Astrocyte (in vitro differentiated cells and primary cell): ENCODE data around the gene TPPP2. TPM values are rescaled to one million over a fixed set of nuclear protein-coding genes. Genes with fewer than 3 reads are reported as not detected.
A peak's percentile ranks its signal among the peaks of the same experiment; 100 is the strongest.

Experiments used
- DNase-seq: peaks from one replicate; pipeline ENCODE4 v3.0.0-alpha.2; 2010; ENCODE audit warnings: low read depth
- FAIRE-seq: peaks from 2 replicates; lab custom pipeline; 2011; peaks lifted over from hg19 to GRCh38; lab: Jason Lieb, UNC
- H2AFZ ChIP-seq: 2 replicates; pipeline ENCODE4 v1.6.0; 2012; ENCODE audit warnings: low read depth, low read length, inconsistent platforms
- H3K27ac ChIP-seq: 2 replicates; pipeline ENCODE4 v1.5.1; 2011; ENCODE audit warnings: low read depth, low read length, inconsistent platforms
- H3K27me3 ChIP-seq: 2 replicates; pipeline ENCODE4 v1.6.0; 2011; ENCODE audit warnings: low read length, inconsistent platforms; ENCODE audit not compliant: insufficient read depth
- H3K36me3 ChIP-seq: 2 replicates; pipeline ENCODE4 v1.5.1; 2011; ENCODE audit warnings: low read length, inconsistent platforms; ENCODE audit not compliant: insufficient read depth
- H3K4me1 ChIP-seq: 2 replicates; pipeline ENCODE4 v1.5.1; 2011; ENCODE audit warnings: low read length, inconsistent platforms; ENCODE audit not compliant: insufficient read depth
- H3K4me2 ChIP-seq: 2 replicates; pipeline ENCODE4 v1.6.0; 2012; ENCODE audit warnings: low read length, inconsistent platforms
- H3K4me3 ChIP-seq: 2 replicates; pipeline ENCODE4 v1.5.1; 2011; ENCODE audit warnings: low read depth, mild to moderate bottlenecking, low read length, inconsistent platforms; ENCODE audit not compliant: insufficient read depth
- H3K79me2 ChIP-seq: 2 replicates; pipeline ENCODE4 v1.6.0; 2012; ENCODE audit warnings: mild to moderate bottlenecking, low read length, inconsistent platforms; ENCODE audit not compliant: insufficient read depth
- H3K9ac ChIP-seq: 2 replicates; pipeline ENCODE4 v1.6.0; 2012; ENCODE audit warnings: mild to moderate bottlenecking, low read length, inconsistent platforms
- H3K9me3 ChIP-seq: 2 replicates; pipeline ENCODE4 v1.5.1; 2012; ENCODE audit warnings: low read depth, mild to moderate bottlenecking, low read length, inconsistent platforms; ENCODE audit not compliant: insufficient read depth
- H4K20me1 ChIP-seq: 2 replicates; pipeline ENCODE4 v1.6.0; 2012; ENCODE audit warnings: low read length, inconsistent platforms; ENCODE audit not compliant: insufficient read depth
- H3K27ac Mint-ChIP-seq: one replicate; pipeline ENCODE4 v1.8.0; 2021; ENCODE audit warnings: mild to moderate bottlenecking, mixed read lengths; ENCODE audit not compliant: unreplicated experiment
- H3K27me3 Mint-ChIP-seq: one replicate; pipeline ENCODE4 v1.8.0; 2021; ENCODE audit warnings: low read depth, mixed read lengths; ENCODE audit not compliant: unreplicated experiment
- H3K36me3 Mint-ChIP-seq: one replicate; pipeline ENCODE4 v1.8.0; 2021; ENCODE audit warnings: low read depth, mixed read lengths; ENCODE audit not compliant: unreplicated experiment
- H3K4me1 Mint-ChIP-seq: one replicate; pipeline ENCODE4 v1.8.0; 2021; ENCODE audit warnings: low read depth, mixed read lengths; ENCODE audit not compliant: unreplicated experiment
- H3K4me3 Mint-ChIP-seq: one replicate; pipeline ENCODE4 v1.8.0; 2021; ENCODE audit warnings: mild to moderate bottlenecking, moderate library complexity, mixed read lengths; ENCODE audit not compliant: unreplicated experiment
- H3K9me3 Mint-ChIP-seq: one replicate; pipeline ENCODE4 v1.8.0; 2021; ENCODE audit warnings: mild to moderate bottlenecking, mixed read lengths; ENCODE audit not compliant: unreplicated experiment
- CTCF ChIP-seq: IDR thresholded peaks from 2 replicates; pipeline ENCODE4 v1.5.1; 2011; ENCODE audit warnings: low read depth, mild to moderate bottlenecking, inconsistent platforms, low read length, moderate library complexity; ENCODE audit not compliant: insufficient read depth
- EZH2 ChIP-seq: IDR thresholded peaks from 2 replicates; pipeline ENCODE4 v1.6.1; 2012; ENCODE audit warnings: mild to moderate bottlenecking, low read length, inconsistent platforms; ENCODE audit not compliant: insufficient read depth
- total RNA-seq: library from RNA; stranded (reverse); gene quantifications from 2 replicates; pipeline ENCODE4 v1.2.1, GENCODE V29; 2021

The TPPP2 gene
- total RNA-seq, 1 donor from 2014 or later: not detected

GRCh38 chr14:21058903-21059302 lies 28.9 kb downstream of the TPPP2 start:
- H4K20me1 ChIP-seq: no peaks in the 10 kb centered on the region
- no peaks in the 10 kb centered on the region for H3K79me2 ChIP-seq
- Mint-ChIP-seq H3K36me3 (no peaks in the 10 kb centered on the region), H3K27ac (peak overlapping the region; percentile 85), H3K27me3 (no peaks in the 10 kb centered on the region), H3K4me1 (peaks cover 57% of the 10 kb centered on the region), H3K9me3 (no peaks in the 10 kb centered on the region), H3K4me3 (peak overlapping the region; percentile 31)
- DNase-seq (no peak), FAIRE-seq (no peak)
- TF ChIP-seq CTCF (no peak), EZH2 (no peak)
- no peak overlapping the region for H3K9ac ChIP-seq
- no peak overlapping the region for H3K4me2 ChIP-seq
- no peaks in the 10 kb centered on the region for H3K36me3 ChIP-seq
- no peak overlapping the region for H3K27ac ChIP-seq
- no peak overlapping the region for H2AFZ ChIP-seq
- no peaks in the 10 kb centered on the region for H3K9me3 ChIP-seq
- H3K27me3 ChIP-seq: no peaks in the 10 kb centered on the region
- peaks cover 23% of the 10 kb centered on the region for H3K4me1 ChIP-seq
- H3K4me3 ChIP-seq: no peak overlapping the region

- no peak for TF ChIP-seq EZH2
- no peak overlapping the region for H3K27ac ChIP-seq
- peak overlapping the region; percentile 47 for H3K4me3 Mint-ChIP-seq
Observed at GRCh38 chr14:21059842-21060613, 30.0 kb downstream of the TPPP2 start.

GRCh38 chr14:21060614-21061346 lies 30.8 kb downstream of the TPPP2 start:
- Mint-ChIP-seq H3K27ac (peak overlapping the region; percentile 75), H3K9me3 (no peaks in the 10 kb centered on the region), H3K36me3 (no peaks in the 10 kb centered on the region), H3K4me3 (no peak overlapping the region), H3K4me1 (peaks cover 58% of the 10 kb centered on the region), H3K27me3 (no peaks in the 10 kb centered on the region)
- no peaks in the 10 kb centered on the region for H3K79me2 ChIP-seq
- no peaks in the 10 kb centered on the region for H4K20me1 ChIP-seq
- no peak overlapping the region for H3K9ac ChIP-seq
- DNase-seq (no peak), FAIRE-seq (no peak)
- no peak overlapping the region for H3K4me3 ChIP-seq
- H3K36me3 ChIP-seq: no peaks in the 10 kb centered on the region
- no peak overlapping the region for H2AFZ ChIP-seq
- H3K27me3 ChIP-seq: no peaks in the 10 kb centered on the region
- TF ChIP-seq EZH2: no peak
- TF ChIP-seq CTCF: no peak
- H3K27ac ChIP-seq: no peak overlapping the region
- H3K4me1 ChIP-seq: peaks cover 24% of the 10 kb centered on the region
- H3K4me2 ChIP-seq: no peak overlapping the region
- H3K9me3 ChIP-seq: no peaks in the 10 kb centered on the region

More at GRCh38 chr14:21059842-21060613, 30.0 kb downstream of the TPPP2 start:
- Mint-ChIP-seq H3K9me3 (no peaks in the 10 kb centered on the region), H3K36me3 (no peaks in the 10 kb centered on the region), H3K27ac (peak overlapping the region; percentile 80), H3K27me3 (no peaks in the 10 kb centered on the region), H3K4me1 (peaks cover 54% of the 10 kb centered on the region)
- Histone ChIP-seq H3K9me3 (no peaks in the 10 kb centered on the region), H3K79me2 (no peaks in the 10 kb centered on the region), H4K20me1 (no peaks in the 10 kb centered on the region), H2AFZ (peak overlapping the region; percentile 1), H3K4me1 (peaks cover 24% of the 10 kb centered on the region), H3K27me3 (no peaks in the 10 kb centered on the region), H3K4me3 (no peak overlapping the region), H3K36me3 (no peaks in the 10 kb centered on the region), H3K4me2 (peak overlapping the region; percentile 11), H3K9ac (no peak overlapping the region)
- FAIRE-seq: no peak
- DNase-seq: peak; percentile 62
